Keratinocyte (primary cell): Measurements from ENCODE around the gene COL8A2. TPM values are rescaled to one million over a fixed set of nuclear protein-coding genes. Genes with fewer than 3 reads are reported as not detected.

ENCODE experiments used
- DNase-seq: peaks from one replicate; pipeline ENCODE4 v3.0.0-alpha.2; 2011; ENCODE audit warnings: low read depth, missing footprints, low spot score
- FAIRE-seq: peaks from 2 replicates; lab custom pipeline; 2011; peaks lifted over from hg19 to GRCh38; lab: Jason Lieb, UNC
- H2AFZ ChIP-seq: 2 replicates; pipeline ENCODE4 v1.6.0; 2012; ENCODE audit warnings: low read length, control low read depth, inconsistent platforms; ENCODE audit not compliant: control insufficient read depth
- H3K27ac ChIP-seq: 2 replicates; pipeline ENCODE4 v1.5.1; 2011; ENCODE audit warnings: low read length; ENCODE audit not compliant: control insufficient read depth, insufficient read depth
- H3K27me3 ChIP-seq: 3 replicates; pipeline ENCODE4 v1.6.0; 2011; ENCODE audit warnings: low read length; ENCODE audit not compliant: control insufficient read depth, insufficient read depth; ENCODE audit errors: extremely low read depth
- H3K36me3 ChIP-seq, 2 experiments: 2 replicates in 1 of 2; 3 replicates in 1 of 2; pipeline ENCODE4 v1.5.1; 2011; ENCODE audit warnings: low read length in 2 of 2, mild to moderate bottlenecking in 1 of 2; ENCODE audit not compliant: control insufficient read depth in 2 of 2, insufficient read depth in 2 of 2; ENCODE audit errors: extremely low read depth in 1 of 2
- H3K4me1 ChIP-seq: 3 replicates; pipeline ENCODE4 v1.5.1; 2011; ENCODE audit warnings: low read length; ENCODE audit not compliant: control insufficient read depth, insufficient read depth; ENCODE audit errors: extremely low read depth
- H3K4me2 ChIP-seq: 3 replicates; pipeline ENCODE4 v1.6.0; 2011; ENCODE audit warnings: low read depth, low read length; ENCODE audit not compliant: control insufficient read depth, insufficient read depth; ENCODE audit errors: extremely low read depth
- H3K4me3 ChIP-seq, 3 experiments: fragments of 200-600 bp in 1 of 3; sonication (generic) in 1 of 3; 2 replicates in 2 of 3; 3 replicates in 1 of 3; pipeline ENCODE4 v1.5.1; 2011 to 2016; ENCODE audit warnings: low read length in 3 of 3, mild to moderate bottlenecking in 3 of 3, control low read depth in 2 of 3, inconsistent platforms in 1 of 3, low read depth in 1 of 3, mixed read lengths in 1 of 3, mixed run types in 1 of 3, moderate library complexity in 1 of 3; ENCODE audit not compliant: control insufficient read depth in 2 of 3, insufficient read depth in 2 of 3; ENCODE audit errors: extremely low read depth in 1 of 3
- H3K79me2 ChIP-seq: 2 replicates; pipeline ENCODE4 v1.6.0; 2012; ENCODE audit warnings: low read length; ENCODE audit not compliant: control insufficient read depth, insufficient read depth
- H3K9ac ChIP-seq: 3 replicates; pipeline ENCODE4 v1.6.0; 2011; ENCODE audit warnings: low read length; ENCODE audit not compliant: control insufficient read depth, insufficient read depth; ENCODE audit errors: extremely low read depth
- H3K9me1 ChIP-seq: 3 replicates; pipeline ENCODE4 v1.6.0; 2011; ENCODE audit warnings: low read length; ENCODE audit not compliant: control insufficient read depth, insufficient read depth; ENCODE audit errors: extremely low read depth
- H3K9me3 ChIP-seq: 2 replicates; pipeline ENCODE4 v1.5.1; 2012; ENCODE audit warnings: low read depth, low read length; ENCODE audit not compliant: control insufficient read depth
- H4K20me1 ChIP-seq: 3 replicates; pipeline ENCODE4 v1.6.0; 2011; ENCODE audit warnings: low read length; ENCODE audit not compliant: control insufficient read depth, insufficient read depth; ENCODE audit errors: extremely low read depth
- EZH2 ChIP-seq: IDR thresholded peaks from one replicate; pipeline ENCODE4 v1.6.1; 2012; ENCODE audit warnings: inconsistent platforms, mild to moderate bottlenecking, low read length, moderate library complexity
- dilution Hi-C: fragments of 300-500 bp; cut with MboI; formaldehyde crosslinking; loops from one replicate; pipeline ENCODE4 v1.7.0; 2020; ENCODE audit warnings: low sequenced_read_pairs; ENCODE audit not compliant: extremely low pct_ligation_motif_present
- polyA plus RNA-seq, 5 experiments: library from polyadenylated mRNA; depleted of rRNA in 3 of 5; stranded (reverse) in 3 of 5; stranded (forward) in 1 of 5; unstranded in 1 of 5; fragments of >200 nt; gene quantifications; 1 replicate in 1 of 5; 2 replicates in 3 of 5; 3 replicates in 1 of 5; pipeline versions ENCODE4 v1.2.1 to v1.2.3, GENCODE V29; 2011 to 2012; ENCODE audit warnings: missing spikeins in 2 of 5, low read depth in 1 of 5, low replicate concordance in 1 of 5
- TF ChIP-seq, protein P1 (sequence below), 3 experiments: IDR thresholded peaks in 1 of 3; conservative IDR thresholded peaks in 1 of 3; optimal IDR thresholded peaks in 1 of 3; 2 replicates in 2 of 3; 3 replicates in 1 of 3; pipeline versions ENCODE3 to v1.5.1; 2011; ENCODE audit warnings: low read length in 3 of 3, mild to moderate bottlenecking in 3 of 3, moderate library complexity in 2 of 3, control low read depth in 1 of 3, inconsistent platforms in 1 of 3; ENCODE audit not compliant: insufficient read depth in 2 of 3; ENCODE audit errors: extremely low read depth in 1 of 3

Gene COL8A2
- polyA plus RNA-seq, 1 donor (not counting 4 experiments of a cell fraction or from before 2014, with no cell fraction given), result 0.09 TPM

DNA sequence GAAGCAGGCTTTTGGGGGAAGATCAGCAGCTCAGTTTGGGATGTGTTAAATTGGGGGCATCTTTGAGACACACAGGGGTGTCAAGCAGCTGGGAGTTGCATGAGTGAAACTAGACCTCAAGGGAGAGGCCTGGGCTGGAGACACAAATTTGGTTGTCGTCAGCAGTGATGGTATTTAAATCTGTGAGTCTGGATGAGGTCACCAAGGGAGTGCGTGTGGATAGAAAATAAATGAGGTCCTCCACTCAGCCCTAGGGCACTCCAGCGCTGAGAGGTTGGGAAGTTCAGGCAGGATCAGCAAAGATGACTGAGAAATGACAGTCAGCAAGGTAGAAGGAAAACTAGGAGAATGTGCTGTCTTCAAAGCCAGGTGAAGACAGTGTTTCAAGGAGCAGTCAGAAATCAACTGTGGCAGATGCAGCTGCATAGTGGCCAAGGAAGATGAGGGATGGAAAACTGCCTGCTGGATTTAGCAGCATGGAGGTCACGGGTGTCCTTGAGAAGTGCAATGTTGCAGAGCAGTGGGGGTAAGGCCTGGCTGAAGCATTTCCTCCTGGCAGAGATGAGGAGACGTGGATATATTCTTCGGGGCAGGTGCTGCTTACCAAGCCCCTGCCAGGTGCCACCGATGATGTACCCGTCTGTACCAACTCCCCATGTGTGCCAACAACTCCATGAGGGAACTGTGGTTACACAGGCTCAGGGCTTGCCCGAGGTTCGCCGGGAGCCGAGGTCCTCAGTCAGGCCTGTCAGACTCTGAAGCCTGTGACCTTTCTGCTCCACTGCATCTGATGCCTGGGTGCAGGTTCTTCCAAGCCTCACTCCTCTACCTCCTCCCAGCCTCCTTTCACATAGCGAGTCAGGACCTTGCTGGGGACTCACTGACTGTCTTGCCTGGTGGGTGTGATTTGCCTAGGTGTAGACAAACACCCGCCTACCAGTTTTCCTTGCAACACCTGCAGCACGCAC lies 42.2 kb upstream of the COL8A2 start:
- no peaks in the 10 kb centered on the region for H3K9me3 ChIP-seq
- FAIRE-seq, result peak; percentile 73
- peaks cover 78% of the 10 kb centered on the region for H3K4me1 ChIP-seq
- H3K9ac ChIP-seq, result peak overlapping the region; percentile 50
- no peaks in the 10 kb centered on the region for H3K9me1 ChIP-seq
- H3K27me3 ChIP-seq, result no peaks in the 10 kb centered on the region
- no peak overlapping the region for H2AFZ ChIP-seq
- H3K4me2 ChIP-seq, result peak overlapping the region; percentile 13
- DNase-seq, result peak; percentile 82
- peaks cover 2% of the 10 kb centered on the region for H4K20me1 ChIP-seq
- no peak overlapping the region for H3K4me3 ChIP-seq
- H3K27ac ChIP-seq, result peak overlapping the region; percentile 98
- H3K79me2 ChIP-seq, result peaks cover 83% of the 10 kb centered on the region
- TF ChIP-seq EZH2, result no peak
- TF ChIP-seq, protein P1, sequence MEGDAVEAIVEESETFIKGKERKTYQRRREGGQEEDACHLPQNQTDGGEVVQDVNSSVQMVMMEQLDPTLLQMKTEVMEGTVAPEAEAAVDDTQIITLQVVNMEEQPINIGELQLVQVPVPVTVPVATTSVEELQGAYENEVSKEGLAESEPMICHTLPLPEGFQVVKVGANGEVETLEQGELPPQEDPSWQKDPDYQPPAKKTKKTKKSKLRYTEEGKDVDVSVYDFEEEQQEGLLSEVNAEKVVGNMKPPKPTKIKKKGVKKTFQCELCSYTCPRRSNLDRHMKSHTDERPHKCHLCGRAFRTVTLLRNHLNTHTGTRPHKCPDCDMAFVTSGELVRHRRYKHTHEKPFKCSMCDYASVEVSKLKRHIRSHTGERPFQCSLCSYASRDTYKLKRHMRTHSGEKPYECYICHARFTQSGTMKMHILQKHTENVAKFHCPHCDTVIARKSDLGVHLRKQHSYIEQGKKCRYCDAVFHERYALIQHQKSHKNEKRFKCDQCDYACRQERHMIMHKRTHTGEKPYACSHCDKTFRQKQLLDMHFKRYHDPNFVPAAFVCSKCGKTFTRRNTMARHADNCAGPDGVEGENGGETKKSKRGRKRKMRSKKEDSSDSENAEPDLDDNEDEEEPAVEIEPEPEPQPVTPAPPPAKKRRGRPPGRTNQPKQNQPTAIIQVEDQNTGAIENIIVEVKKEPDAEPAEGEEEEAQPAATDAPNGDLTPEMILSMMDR (optimal IDR thresholded peaks at IDR 0.05 in 1 of 3, IDR thresholded peaks at IDR 0.05 in 1 of 3, conservative IDR thresholded peaks at IDR 0.05 in 1 of 3; ENCODE audit: extremely low read depth in 1 of 3, insufficient read depth in 2 of 3, low read length in 3 of 3), result no peak
- peaks cover 20 to 30% of the 10 kb centered on the region in 2 experiments for H3K36me3 ChIP-seq
- dilution Hi-C loops, result no loop called here

DNA sequence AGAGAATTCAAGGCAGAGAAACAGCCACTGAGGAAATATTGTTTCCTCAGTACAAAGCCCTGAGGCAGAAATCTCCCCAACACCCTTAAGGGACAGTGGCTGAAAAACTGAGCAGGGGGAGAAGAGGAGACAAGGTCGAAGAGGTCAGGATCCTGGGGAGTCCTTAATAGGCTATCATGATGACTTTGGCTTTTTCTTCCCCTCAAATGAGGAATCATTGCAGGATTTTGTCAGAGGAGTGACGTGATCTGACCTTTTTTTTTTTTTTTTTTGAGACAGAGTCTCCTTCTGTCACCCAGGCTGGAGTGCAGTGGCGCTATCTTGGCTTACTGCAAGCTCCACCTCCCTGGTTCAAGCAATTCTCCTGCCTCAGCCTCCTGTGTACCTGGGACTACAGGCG lies 41.1 kb upstream of the COL8A2 start:
- Histone ChIP-seq H3K9ac (peak overlapping the region; percentile 54), H3K27ac (peak overlapping the region; percentile 98), H3K9me3 (no peaks in the 10 kb centered on the region), H4K20me1 (peaks cover 2% of the 10 kb centered on the region), H2AFZ (no peak overlapping the region), H3K36me3 (peaks cover 16 to 34% of the 10 kb centered on the region in 2 experiments), H3K4me1 (peaks cover 79% of the 10 kb centered on the region), H3K9me1 (no peaks in the 10 kb centered on the region), H3K79me2 (peaks cover 88% of the 10 kb centered on the region), H3K4me3 (no peak overlapping the region), H3K27me3 (no peaks in the 10 kb centered on the region), H3K4me2 (no peak overlapping the region)
- FAIRE-seq (no peak), DNase-seq (no peak)
- dilution Hi-C loops, result no loop called here
- no peak for TF ChIP-seq EZH2
- TF ChIP-seq, protein P1 (optimal IDR thresholded peaks at IDR 0.05 in 1 of 3, IDR thresholded peaks at IDR 0.05 in 1 of 3, conservative IDR thresholded peaks at IDR 0.05 in 1 of 3; ENCODE audit: extremely low read depth in 1 of 3, insufficient read depth in 2 of 3, low read length in 3 of 3), result no peak
